Superior temporal gyrus (tissue), 1 donor: ENCODE data around the gene SLC4A11.
"Not testable (repeated sequence)": the region's sequence is repeated elsewhere in the genome, so short reads cannot be mapped to it uniquely, and the experiment has no call there.

Experiments
- DNase-seq: peaks from one replicate; pipeline ENCODE4 v3.0.0-alpha.2; 2016; ENCODE audit errors: extremely low spot score

SLC4A11 gene

DNA sequence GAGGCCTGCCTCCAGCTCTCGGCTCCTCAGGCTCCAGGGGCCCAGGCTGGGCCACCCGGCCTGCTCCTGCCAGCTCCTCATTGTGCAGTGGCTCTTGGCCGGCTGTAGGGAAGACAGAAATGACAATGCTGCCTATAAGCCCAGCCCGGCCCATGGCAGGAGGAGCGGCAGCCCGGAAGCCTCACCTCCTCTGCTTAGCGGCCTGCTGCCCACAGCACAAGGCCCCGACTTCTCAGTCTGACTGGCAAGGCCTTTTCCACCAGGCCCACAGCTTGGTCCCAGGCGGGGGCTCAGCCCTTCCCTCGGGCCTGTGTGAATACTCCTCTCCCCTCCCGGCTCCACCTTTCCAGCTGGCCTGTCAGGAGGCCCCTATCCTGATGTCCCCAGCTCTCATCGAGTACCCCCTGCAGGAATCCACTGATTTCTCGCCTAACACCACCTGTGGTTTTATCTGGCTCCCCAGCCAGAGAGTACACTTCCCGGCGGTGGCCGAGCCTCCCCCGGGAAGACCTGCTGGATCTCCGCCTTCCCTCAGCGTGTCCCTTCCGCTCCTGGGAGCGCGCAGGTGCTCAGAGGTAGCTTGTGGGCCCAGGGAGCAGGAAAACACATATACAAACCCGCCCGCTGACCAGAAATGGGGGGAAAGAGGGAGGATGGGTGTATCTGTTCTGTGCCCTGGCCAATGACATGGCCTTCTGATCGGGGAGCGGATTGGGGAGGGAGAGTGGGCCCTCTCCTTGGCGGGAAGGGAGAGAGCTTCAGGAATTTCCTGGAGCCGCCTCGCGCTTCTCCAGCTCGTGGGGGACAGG lies 35.5 kb downstream of the SLC4A11 start:
- DNase-seq: no peak

DNA sequence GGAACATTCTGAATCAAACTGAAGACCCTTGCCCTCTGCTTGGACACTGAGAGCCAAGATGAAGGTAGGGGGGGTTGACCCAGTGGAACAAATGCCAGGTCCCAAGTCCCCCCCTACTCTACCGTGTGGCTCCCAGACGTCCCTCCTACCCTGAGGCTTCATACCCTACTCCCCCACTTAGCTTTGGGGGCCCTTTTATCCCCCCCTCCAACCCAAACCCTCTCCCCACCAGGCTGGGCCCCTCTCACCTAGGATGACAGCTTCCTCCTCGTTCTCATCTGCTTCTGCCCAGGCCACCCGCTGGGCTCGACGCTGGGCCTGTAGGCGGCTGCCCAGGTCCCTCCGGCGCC lies 36.0 kb downstream of the SLC4A11 start:
- no peak for DNase-seq

DNA sequence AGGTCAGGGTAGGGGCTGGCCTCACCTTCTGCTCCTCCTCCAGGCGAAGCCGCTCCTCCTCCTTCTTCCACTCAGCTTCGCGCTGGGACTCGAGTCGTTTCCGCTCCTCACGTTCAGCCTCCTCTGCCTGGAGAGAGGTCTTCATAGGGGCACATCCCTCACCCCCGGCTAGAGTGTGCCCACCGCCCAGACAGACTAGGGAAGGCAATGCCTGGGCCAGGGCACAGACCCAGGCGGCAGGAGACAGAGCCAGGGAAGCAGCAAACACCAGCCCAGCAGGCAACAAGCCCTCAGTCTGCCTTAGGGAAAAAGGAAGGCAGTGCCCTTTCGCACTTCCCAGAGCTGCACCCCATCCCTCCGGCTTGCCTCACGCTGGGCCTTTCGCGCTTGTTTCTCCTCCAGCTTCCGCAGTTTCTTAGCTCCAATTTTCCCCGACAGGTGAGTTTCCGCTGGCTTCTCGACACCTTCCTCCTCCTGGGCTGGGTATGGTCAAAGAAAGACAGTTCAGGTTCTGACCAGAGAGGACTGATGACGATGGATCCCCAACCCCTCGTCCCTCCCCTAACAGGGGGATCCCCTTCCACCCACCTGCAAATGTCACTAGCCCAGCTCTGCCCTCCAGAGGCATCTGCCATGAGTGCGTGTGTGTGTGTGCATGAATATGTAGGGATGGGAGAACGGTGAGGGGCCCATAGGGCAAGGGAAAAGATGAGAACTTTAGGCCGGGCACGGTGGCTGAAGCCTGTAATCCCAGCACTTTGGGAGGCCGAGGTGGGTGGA lies 38.8 kb downstream of the SLC4A11 start:
- no peak for DNase-seq

DNA sequence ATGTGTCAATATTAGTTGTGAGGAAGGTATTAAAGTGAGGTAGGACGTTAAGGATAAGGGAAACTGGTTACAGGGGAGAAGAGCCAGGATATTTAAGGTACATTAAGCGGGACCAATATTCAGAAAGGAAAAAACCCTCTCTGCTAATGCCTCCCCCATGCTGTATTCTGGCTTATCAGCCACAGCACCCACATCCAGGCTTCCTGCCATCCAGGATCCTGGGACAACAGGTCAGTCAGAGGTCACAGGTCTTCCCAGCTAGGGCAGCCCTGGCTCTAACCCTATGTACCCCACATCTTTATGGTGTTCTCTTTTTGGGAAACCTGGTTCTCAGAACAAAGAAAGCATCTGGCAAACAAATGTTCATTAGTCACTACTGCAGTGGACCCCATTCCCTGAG lies 39.8 kb downstream of the SLC4A11 start:
- no peak for DNase-seq

DNA sequence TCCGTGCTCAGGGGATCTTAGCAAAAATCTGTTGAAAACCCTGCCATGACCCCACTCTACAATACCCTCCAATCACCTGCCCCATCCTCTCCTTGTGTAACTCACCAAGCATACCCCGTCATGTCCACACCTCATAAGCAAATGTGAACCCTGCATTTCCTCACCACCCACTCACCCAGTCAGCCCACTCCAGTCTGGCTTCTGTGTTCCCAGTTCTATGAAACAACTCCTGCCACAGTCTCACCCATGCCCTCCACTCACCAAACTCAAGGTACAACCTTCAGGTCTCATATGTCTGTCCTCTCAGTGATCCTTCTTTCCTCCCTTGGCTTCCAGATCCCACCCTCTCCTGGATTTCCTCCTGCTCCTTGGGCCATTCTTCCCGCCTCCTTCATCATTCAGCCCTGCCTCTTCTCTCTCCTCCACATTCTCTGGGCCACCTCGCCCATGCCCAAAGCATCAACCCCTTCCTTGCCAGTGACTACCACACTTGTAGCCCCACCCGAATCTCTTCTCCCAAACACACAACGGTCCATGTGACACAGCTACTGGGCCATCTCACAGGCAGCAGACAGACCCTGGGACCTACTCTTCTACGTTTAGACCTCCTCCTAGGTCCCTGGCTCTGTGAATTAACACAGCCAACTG lies 43.3 kb downstream of the SLC4A11 start:
- DNase-seq: no peak

DNA sequence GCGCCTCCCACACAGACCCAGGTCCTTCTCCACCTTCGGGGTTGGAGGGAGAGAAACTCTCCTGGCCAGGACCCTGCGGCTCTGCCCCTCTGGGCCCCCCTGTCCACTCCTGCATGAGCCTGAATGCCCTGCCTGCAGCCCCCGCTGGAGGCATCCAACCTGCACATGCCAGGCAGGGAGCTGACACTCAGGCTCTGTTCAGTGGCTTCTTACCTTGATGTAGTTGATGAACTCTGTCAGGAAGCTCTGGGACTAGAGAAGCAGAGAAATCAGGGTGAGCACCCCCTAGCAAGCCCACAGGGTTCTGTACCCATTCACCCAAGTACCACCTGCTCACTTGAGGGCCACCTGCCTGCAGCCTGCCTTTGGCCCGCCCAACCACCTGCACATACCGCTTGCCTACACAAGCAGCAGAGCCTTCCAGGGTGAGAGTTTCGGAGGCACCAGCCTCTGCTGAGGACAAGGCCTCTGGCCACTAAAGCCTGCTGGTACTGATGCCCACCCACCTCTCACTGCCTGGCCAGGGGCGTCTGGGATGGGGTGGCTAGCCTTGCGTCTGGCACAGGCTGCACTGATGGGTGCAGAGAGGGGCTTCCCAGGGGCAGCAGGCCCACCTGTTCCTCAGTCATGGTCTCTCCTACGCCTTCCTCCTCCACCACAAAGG lies 44.2 kb downstream of the SLC4A11 start:
- no peak for DNase-seq

DNA sequence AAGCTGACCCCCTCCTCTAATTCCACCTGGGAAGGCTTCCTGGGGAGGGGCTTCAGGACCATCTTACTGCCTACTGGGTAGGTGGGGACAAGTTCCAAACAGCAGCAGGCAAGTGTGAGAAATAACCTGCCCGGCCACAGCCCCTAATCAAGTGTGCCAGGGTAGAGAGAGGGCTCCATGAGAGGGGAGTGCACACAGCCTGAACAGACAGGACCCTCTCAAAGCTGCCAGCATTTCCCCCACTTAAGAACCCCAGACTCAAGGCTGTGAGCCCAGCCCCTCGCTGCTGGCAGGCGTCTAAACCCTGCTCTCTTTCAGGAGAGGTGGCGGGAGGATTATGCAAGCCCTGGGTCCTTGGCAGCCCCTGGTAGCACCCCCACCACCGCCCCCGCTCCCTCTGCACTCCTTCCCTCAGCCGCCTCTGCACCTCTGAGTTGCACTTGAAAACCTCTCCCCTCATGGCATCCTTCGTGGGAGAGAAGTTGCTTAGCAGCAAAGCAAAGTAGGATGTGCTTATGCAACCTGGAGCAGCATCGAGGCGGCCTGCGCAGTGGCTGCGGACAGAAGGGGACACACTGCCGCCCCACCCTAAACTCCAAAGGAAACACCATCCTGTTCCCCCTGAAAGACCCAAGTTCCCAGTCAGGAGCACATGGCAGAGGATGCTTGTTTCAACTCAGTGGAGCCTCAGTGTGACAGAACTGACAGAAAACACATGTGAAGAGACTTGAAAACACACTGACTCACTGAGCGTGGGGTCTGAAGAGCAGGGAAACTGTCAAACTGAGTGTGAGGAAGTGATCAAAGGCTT lies 45.0 kb downstream of the SLC4A11 start:
- DNase-seq: peak; percentile 50

DNA sequence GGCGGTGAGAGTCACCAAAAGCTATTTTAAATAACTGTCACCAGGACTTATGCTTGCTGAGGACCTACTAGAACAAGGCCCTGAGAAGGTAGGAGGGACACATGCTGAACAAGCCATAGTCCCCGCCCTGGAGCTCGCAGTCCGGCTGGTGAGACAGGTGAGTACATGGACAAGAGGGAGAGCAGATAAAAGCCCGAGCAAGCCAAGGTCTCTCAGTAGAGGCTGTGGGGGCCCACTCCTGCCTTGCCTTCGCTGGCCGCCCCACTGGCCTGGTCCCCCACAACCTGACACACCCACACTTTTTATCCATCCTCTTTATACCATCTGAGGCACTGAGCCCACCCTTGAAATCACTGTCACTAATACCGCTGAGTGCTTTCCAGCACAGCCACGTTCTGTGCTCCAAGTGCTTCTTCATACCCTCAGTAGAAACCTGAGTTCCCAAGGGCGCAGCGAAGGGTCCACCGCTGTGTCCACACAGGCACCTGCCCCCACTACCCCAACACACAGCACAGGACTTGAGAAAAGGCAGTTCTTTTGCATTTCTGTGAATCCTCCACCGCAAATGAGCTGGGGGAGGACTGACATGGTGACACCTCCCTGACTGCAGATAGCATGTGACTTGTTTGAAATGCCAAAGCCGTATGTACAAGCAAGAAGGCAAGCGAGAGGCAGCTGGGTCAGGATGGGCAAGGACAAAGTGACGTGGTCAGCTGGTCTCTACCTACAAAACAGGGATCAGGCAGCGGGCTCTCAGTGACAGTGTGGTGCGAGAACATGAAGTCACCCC lies 46.6 kb downstream of the SLC4A11 start:
- no peak for DNase-seq

DNA sequence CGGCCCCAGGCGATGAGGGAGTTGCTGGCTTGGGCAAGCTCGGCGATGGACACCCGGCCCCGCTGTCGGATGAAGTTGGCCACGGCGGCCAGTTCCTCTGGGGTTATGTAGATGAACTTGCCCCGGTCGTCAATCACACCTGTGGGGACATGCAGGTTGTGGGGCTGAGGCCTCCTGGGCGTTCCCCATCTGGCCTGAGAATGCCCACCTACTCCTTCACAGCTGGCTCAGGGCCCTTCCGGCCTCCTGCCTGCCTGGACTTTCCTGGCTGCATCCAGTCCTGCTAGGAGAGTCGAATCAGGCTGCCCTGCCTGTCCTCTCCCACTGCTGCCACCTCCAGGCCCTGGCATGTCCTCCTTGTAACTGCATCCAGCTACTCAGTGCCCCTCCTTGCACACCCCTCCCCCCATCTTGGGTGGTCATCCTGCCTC lies 48.3 kb downstream of the SLC4A11 start:
- DNase-seq: no peak

DNA sequence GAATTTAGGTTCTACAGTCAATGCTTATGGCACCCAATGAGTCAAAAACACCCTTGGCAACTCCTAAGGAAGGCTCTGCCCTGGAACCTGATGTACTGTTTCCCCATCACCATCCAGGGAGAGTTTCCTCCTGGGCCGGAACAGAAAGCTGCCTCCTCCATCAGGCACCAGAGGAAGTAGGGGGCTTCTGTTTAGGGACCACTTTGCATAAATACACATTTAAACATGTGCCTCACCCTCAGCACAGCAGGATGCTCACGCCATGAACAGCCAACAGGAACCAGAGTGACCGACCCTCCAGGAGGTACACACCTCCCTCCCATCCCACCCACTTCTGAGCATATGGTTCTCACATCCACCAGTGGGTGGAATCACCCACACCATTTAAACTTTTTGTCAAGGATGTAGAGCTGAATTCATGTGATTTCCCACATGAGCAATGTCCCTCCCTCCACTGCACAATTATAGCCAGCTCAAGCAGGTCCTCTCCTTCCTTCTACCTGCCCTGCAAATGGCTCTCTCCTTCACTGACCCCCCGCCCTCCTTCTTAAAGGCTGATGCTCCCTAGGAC lies 49.3 kb downstream of the SLC4A11 start:
- peak; percentile 46 for DNase-seq

DNA sequence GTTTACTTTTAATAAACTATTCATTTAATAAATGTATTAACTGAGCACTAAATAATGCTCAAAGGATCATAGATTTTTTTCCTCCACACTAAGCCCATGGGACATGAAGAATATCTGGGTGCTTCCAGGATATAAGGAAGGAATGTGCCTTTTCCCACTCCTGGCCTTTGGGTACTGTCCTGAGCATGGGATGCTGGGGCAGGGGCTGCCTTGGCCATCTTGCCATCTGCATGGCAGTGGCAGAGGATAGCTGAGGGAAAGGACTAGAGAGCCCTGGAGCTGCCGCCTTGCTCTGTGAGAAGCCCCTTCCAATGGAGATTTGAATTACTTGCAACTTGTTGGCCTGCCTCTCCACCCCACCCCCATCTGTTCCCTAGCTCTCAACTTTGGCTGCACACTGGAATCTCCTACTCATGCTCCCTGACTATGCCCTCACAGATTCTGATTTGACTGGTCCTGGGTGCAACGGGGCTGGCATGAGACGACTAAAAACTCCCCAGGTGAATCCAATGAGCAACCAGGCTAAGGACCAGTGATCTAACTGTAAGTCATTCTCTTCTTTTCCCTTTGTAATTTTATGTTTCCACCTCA lies 50.1 kb downstream of the SLC4A11 start:
- DNase-seq: no peak

DNA sequence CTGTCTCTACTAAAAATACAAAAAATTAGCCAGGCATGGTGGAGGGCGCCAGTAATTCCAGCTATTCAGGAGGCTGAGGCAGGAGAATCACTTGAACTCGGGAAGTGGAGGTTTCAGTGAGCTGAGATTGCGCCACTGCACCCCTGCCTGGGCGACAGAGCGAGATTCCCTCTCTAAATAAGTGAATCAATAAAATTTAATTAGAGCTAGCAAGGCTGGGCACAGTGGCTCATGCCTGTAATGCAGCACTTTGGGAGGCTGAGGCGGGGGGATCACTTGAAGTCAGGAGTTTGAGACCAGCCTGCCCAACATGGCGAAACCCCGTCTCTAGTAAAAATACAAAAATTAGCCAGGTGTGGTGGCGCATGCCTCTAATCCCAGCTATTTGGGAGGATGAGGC lies 51.1 kb downstream of the SLC4A11 start:
- DNase-seq: not testable (repeated sequence)

DNA sequence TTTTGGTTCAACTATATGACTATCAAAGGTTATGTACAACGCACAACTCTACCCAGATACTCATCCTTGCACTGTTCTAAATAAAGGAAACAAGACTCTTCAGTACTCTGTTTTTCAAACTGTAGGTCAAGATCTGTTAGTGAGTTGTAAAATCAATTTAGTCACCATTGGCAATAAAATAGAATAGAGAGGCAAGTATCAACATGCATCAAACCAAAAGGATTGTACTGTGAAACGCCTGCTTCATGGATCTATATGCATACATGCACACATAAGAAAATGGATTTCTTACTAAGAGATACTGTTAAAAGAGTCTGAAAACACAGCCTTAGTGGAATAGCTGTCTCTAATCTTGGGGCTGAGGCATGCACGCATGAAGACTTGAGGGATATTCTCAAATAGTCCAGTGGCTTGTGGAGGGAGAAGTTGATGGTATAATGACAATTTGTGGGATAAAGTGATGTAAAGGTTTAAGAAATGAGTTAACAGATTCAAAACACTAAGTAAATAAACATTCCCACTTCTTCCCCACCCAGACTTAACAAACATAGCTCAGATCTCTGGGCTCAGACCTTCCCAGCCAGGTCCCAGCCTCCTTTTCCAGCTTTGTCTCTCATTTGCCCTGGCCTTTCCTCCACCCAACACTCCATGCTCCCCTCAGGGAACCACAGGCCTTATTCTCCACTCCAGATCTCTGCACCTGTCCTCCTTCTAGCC lies 54.9 kb downstream of the SLC4A11 start:
- DNase-seq: no peak

DNA sequence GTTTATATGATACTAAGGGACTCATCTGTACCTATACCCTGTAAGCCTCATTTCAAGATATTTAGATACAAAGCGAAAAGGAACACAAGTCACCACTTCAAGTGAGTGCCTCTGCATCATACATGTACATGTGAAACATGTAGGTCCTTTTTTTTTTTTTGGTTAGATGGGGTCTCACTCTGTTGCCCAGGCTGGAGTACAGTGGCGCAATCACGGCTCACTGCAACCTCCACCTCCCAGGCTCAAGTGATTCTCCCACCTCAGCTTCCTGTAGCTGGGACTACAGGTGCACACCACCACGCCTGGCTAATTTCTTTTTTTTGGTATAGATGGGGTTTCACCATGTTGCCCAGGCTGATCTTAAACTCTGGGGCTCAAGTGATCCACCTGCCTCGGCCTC lies 56.6 kb downstream of the SLC4A11 start:
- DNase-seq: not testable (repeated sequence)

DNA sequence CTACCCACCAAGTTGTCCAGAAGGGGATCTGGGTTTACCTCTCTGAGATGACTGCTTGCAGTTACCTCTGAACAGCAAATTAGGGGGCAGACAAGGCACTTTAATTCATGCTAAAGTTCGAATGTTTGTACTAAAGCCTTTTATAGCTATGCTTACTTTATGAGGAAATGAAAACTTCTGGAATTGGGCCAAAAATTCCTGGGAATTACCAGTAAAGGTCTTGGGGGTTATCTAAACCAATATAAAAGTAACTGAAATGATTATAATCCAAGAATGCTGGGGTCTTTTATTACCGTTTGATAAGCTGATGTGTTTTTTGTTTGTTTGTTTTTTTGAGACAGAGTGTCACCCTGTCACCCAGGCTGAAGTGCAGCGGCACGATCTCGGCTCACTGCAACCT lies 57.7 kb downstream of the SLC4A11 start:
- DNase-seq: no peak

DNA sequence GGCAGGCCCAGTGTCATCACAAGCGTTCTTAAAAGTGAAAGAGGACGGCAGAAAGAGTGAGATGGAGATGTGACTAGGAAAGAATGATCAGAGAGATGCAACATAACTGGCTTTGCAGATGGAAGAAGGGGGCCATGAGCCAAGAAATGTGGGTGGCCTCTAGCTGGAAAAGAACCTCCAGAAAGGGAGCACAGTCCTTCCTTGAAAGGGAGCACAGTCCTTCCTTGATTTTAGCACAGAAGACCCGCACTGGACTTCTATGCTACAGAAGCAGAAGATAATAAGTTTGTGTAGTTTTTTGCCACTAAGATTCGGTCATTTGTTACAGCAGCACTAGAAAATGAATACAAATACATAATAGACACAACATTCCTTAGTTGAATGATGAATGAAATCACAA lies 58.7 kb downstream of the SLC4A11 start:
- DNase-seq: no peak

DNA sequence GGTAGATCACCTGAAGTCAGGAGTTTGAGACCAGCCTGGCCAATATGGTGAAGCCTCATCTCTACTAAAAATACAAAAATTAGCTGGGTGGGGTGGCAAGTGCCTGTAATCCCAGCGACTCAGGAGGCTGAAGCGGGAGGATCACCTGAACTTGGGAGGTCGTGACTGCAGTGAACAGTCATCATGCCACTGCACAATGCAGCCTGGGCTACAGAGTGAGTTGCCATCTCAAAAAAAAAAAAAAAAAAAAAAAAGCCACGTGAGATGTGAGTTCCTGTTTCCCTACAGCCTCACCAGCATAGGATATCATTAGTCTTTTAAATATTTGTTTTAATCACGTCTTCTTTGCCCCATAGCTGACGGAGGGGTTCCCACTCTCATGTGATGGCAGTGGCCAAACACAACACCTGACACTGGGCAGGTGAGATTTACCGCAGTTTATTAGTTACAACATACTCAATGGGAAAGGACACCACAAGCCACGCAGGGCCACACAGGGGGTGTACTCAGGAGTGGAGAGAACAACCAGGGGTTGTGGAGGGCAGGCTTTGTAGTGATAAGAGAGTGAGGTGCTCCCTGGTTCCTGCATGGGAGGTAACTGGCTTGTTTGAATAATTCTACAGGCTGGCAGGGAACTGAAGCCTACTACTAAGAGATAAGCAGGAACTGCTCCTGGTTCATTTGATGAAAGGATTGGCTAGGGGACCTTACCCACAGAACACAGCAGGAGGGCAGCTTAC lies 61.1 kb downstream of the SLC4A11 start:
- no peak for DNase-seq
